DMS53 treated with DMSO at 0.1 percent for 48 hours (cell line): ENCODE results near the gene KRT81.
"Not testable (repeated sequence)": the region's sequence is repeated elsewhere in the genome, so short reads cannot be mapped to it uniquely, and the experiment has no call there.

Experiments used
- DNase-seq: peaks from one replicate; lab custom pipeline; 2025; ENCODE audit not compliant: unreplicated experiment; lab: John Stamatoyannopoulos, UW

Gene KRT81

DNA sequence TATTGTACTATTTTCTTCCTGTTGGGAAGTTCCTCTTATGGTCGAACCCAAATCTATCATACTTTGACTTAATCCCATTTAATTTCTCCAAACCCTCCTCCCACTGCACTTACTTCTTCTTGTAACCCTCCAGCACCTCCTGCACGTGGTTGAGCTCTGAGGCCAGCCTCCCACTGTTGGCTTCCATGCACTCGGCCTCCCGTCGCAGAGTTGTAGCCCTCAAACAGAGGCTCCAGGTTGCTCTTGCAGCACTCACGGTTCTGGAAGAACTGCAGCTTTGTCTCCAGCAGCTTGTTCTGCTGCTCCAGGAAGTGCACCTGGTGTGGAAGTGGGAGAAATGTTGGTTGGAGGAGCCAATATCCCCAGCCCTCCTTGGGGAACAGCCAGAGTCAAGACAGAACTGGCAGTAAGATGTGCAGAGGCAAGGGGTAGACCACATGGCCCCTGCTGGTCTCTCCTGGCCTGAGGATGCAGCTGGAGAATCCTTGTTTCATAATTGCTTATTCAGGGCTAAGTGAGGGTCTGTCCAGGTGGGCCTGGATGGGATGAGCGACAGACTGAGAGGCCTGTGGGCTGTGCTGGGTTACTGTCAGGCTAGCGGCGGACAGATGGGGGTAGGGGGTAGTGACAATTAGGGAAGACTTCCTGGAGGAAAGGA is 35.3 kb downstream of the KRT81 start:
- DNase-seq, result no peak

DNA sequence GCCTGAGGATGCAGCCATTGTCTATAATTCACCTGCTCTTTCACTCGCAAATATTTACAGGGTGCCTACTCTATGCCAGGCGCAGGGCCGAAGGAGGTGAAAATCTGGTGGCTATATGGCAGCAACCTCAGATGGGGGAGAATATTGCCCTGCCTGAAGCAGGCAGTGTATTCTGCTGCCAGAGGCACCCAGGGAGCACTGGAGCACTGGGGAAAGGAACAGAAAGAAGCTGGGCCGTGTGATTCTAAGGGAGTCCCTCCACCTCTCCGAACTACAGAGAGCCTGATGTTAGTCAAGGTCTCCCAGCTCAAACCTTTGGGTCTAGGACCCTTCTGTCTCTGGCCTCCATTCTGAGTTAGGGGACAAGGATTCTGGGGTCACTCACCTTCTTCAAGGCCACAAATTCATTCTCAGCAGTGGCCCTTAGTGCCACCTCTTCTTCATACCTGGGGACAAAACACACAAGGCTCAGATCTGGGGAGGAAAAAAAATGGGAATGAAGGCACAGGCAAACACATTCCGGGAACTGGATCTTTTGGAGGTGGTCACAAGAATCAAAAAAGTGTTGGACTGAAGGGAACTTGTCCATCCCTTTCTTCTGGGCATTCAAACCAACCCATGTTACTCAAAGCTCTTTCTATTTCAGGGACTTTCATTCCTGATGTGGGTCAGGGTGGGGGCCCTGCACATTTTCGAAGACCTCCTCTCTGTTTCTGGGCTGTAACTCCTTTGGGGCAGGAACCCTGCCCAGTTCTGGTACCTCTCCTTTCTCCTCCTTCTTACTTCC is 36.2 kb downstream of the KRT81 start:
- DNase-seq, result no peak

DNA sequence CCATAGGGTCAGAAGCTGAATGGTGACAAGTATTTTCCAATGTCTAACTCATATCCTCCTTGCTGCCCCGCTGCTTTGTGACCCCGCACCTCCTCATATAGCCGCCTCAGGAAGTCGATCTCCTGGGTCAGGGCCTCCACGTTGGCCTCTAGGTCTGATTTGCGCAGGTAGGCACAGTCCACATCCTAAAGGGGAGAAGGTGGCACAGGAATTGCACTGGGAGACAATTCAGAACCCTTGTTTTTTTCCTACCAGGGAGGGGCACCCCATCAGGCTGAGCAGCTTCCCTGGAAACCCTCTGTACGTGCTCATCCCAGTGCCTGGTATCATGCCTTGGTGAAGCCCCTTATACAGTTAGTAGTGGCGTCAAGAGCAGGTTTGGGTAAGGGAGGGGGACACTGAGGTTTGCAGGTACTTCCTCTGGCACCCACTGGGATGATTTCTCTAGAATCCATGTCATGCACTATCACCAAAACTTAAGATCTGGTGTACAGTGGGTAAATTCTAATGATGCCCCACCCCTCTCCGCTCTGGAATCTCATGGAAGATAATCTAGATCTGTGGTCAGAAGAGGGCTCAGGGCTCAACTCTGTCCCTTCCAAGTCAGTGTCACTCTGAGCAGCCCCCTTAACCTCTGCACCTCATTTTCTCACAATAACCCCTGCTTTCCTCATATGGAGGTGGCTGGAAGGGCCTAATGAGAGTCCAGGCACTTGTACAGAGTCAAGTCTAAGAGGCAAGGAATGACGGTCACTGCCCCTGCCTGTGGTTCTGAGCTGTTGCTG is 37.0 kb downstream of the KRT81 start:
- no peak for DNase-seq

DNA sequence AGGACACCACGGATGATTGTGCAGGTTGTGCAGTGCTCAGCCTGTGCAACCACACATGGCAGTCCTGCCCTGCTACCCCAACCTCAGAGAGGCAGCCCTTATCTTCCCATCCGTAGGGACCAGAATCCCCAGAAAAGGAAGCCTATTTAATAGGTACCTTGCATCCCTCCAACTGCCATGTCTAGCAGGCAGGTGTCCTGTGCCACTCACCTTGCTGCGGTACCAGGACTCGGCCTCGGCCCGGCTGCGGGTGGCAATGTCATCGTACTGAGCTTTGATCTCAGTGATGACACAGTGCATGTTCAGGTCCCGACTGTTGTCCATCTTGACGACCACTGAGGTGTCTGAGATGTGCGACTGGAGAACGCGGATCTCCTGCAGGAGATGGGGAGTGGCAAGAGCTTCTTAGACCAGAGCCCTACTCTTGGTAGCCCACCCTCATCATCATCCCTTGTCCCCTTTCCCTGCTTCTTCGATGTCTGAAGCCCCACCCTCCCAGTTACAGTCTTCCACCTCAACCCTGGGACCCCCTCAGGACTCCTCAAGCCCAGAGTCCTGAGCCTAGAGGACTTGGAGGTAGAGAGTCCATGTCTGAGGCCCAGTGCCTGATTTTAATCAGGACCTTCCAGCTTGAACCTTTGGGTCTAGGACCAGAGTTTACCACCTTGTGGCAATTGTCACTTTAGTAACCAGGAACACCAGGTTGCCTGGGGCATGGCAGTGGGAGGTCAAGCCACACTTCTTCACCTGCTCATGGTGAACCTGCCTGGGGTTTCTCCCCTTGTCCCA is 37.7 kb downstream of the KRT81 start:
- no peak for DNase-seq

DNA sequence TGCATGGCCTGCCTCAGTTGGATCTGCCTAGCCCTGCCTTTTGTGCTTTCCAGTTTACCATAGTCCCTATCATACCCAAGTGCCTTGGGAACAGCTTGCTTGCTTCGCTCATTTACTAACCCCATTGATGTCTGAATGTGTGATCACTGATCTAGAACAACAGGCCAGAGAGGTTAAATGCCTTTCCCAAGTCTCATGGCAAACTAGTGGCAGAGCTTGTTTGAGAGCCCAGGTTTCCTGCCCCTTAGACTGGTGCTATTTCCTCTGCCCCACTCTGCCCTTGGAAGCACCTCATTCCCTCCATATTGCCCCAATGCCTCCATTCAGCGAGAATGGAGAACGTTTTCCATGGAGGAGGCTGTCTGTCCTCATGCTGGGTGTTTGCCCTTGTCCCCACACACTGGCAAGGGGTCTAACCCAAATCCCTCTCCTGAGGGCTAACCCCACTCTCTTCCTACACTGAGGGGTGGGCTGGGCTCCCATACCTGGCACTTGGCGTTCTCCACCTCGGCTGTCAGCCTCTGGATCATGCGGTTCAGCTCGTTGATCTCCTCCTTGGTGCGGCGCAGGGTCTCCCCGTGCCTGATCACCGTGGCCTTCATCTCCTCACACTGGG is 38.5 kb downstream of the KRT81 start:
- no peak for DNase-seq

DNA sequence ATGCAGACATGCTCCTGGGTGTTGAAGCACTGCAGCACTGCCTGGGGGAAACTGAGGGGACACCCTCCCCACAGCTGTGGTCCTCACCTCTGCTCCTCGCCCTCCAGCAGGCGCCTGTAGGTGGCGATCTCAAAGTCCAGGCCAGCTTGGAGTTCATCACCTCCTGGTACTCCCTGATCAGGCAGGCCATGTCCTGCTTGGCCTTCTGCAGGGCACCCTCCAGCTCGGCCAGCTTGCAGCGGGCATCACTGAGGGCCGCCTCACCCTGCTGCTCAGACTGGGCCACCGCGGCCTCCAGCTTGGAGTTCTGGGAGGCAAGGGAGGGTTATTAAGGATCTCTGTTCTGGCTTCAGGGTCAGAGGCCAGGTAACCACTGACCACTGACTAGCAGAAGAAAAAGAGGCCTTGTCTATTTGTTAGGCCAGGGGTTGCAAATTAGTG is 39.1 kb downstream of the KRT81 start:
- not testable (repeated sequence) for DNase-seq

DNA sequence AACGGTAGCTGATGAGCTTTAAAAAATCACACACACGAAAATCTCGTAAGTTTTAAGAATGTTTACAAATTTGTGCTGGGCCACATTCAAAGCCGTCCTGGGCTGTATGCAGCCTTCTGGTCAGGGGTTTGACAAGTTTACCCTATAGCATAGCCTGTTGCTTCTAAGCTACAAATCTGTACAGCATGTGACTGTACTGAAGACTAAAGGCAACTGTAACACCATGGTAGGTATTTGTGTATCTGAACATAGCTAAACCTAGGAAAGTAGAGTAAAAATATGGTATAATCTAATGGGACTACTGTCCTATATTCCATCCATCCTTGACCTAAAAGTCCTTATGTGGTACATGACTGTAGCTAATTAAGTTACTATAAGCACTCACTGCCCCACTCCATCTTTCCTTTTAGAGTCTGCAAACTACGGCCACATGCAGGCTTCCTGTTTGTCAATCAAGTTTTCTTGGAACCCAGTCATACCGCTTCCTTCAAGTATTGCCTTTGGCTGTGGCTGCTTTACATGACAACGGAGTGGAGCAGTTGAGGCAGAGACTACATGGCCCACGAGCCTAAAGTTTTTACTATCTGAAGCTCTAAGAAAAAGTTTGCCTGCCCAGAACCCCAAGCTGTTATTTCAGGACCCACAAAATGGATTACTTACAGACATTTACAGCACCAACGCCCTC is 39.8 kb downstream of the KRT81 start:
- DNase-seq, result no peak

DNA sequence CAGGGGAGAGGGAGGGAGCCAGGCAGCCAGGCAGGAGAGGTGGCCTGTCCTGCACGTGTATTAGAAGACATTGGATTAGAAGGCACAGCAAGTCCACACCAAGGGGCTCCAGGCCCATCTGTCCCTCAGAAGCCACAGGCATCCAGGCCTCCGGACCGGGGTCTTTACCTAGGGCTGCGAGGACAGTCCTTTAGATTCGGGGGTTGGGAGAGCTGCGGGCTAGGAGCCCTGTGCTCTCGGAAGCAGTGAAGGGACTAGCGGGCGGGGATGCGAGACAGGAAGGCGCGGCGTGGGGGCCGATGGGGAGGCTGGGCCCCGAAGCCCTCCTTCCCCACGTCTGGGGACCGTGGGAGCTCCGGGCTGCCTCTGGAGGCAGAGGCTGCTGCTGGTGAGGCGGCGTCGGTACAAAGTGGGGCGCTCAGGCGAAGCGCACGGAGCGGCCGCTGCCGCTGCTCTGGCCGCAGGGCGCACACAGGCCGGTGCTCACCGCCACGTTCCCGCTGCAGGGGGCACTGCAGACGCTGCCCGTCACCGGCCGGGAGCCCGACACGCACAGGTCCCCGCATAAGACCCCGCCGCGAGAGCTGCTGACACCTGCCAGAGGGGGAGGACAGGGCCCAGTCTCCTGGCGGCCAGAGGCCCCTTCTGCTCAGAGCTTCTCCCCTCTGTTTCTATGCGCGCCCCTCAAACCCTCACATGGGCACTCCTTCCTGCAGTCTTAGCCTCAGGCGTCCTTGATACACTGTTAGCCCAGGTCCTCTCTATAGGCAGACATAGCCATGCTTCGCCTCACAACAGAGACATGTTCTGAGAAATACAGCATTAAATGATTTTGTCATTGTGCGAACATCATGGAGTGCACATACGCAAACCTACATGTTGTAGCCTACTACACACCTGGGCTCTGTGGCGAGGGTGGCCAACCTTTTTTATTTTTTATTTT is 41.0 kb downstream of the KRT81 start:
- no peak for DNase-seq

DNA sequence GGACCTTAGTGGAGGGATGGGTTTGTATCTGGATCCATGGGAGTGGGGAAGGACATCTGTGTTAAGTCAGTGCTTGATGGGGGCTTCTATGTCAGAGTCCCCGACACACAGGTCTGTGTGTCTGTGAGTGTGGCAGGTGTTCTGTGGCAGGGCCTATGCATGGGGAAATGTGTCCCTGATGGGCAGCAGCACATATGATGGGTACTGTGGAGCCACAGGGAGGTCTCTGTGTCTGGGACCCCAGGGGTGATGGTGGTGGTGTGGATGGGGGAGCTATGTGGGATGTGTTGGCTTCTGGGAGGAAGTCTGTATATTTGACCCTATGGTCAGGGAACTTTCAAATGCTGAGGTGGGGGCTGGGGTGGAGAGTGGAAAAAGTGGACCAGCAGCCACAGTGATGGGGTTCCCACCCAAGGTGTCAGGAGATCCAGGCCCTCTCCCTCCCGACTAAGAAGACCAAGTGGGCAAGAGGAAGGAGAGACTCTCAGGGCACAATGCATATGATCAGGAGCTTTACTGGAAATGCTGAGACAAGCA is 41.8 kb downstream of the KRT81 start:
- DNase-seq, result no peak

DNA sequence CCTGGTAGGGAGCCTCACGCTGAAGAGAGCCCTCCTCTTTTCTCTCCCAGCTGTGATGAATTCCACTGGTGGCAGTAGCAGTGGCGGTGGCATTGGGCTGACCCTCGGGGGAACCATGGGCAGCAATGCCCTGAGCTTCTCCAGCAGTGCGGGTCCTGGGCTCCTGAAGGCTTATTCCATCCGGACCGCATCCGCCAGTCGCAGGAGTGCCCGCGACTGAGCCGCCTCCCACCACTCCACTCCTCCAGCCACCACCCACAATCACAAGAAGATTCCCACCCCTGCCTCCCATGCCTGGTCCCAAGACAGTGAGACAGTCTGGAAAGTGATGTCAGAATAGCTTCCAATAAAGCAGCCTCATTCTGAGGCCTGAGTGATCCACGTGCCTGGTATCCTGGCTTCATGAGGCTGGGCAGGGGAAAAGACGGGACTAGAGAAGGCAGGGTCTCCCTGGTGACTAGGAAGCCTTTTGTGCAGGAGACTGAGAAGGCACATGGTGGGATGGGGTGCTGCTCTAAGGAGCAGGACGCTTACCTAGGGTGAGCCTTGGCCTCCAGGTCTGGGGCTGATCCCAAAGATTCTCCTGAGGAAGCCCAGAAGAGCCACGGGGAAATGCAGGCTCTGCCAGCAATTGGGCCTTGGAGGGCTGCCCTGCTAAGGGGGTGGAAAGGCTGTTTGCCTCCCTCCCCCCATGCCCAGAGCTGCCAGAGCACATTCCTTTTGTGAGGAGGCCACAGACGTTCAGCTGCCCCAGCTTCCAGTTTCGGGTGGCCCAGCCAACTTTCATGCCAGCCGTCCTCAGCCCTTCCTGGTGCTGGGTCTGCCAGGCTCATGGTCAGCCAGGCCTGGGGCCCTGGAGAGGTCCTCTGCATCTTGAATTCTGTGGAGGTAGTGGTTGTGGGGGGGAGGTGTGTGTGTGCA is 42.5 kb downstream of the KRT81 start:
- DNase-seq, result no peak

DNA sequence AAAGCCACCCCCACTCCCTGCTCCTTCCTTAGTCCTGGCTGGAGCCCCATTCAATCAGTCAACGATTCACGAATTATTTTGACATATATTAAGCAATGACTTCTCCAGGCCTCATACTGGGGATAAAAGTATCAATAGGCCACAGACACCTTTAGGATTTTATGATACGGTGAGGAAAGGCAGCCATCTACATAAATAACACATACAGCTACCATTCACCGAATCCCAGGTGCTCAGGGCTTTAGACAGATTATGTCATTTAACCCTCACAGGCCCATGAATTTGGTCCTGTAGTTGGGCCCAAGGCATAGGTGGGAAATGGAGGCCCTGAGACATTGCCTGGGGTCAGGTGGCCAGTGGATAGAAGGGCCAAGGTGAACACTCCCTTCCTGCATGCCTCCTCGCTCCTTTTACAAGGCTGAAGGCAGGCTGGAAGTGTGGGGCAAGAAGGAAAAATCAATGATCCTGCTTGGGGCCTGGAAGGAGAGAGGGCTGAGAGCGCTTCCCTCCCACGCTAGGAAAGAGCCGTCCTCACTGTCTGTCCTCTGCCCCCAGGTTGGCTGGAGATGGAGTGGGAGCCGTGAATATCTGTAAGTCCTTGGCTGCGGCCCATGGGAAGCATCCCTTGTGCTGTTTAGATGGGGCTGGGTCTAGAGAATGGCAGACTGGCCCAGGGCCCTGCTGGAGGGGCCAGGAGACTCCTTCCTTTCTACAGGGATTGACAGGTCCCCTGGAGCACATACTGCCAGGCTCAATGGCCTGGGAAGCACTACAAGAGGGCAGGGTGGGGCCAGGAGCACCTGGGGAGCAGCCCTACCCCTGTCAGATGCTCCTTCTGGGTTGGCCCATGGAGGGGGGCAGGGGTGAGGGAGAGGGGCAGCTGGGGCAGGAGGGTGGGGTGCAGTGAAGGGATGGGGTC is 43.5 kb downstream of the KRT81 start:
- no peak for DNase-seq

DNA sequence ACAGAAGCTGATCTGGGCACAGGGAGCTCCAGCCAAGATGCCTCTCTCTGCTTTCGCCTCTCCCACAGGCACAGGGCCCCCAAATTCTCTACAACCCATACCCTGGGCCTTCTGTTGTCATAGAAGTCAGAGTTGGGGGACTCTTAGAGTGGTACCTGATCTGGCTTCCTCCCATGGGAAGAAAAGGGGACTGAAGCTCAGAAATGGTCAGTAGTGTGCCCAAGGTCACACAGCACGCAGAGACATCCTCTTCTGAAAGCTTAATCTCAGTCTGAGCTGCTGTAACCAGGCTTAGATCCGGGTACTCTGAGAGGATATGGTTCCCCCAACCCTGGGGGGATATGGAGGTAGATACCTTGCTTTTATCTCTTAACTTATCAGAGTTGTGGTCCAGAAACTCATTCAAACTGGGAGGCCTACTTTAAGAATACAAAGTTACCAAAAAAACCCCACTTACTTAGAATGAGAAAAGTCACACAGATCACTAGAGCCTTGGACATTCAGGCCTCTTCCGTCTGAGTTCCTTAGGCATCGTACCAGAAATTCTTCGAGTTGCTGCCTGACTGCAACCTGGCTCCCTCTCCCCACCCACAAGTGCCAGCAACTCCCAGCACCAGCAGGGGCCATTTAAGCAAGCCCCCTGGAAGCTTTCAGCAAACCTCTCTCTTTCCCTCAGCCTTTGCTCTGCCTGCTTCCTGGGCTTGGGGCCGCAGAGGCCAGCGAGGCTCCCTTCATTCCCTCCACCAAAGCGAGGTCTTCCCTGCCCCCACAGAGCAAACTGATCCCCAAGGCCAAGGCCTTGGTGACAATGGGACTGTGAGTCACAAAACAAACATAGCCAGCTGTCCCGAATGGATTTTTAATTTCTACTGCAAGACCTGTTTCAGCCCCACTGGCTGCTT is 44.4 kb downstream of the KRT81 start:
- DNase-seq, result peak; percentile 99

DNA sequence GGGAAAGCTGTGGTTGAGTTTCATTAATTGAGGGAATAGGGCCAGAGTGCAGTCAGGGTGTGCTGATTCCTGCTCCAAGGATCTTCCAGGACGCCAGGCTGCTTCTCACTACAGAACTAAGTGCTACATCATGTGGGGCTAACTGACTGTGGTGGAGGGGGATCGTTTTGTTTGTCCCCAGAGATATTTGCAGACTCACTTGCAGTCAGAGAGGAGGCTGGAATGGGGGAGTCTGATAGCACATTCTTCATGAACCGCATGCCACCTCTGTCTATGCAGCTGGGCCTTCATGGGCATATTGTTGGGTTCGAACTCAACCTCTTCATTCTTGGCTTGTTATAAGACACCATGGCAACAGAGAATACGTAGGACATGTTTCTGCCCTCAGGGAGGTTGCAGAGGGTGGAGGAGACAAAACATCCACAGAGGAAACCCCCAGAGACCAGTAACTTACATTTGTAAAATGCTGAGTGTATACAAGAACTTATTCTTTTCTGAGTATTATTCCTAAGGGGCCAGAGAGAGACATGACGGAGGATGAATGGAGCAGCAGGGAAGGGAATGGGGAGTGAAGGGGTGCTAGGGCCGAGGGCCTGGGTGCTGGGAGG is 45.3 kb downstream of the KRT81 start:
- DNase-seq, result no peak

DNA sequence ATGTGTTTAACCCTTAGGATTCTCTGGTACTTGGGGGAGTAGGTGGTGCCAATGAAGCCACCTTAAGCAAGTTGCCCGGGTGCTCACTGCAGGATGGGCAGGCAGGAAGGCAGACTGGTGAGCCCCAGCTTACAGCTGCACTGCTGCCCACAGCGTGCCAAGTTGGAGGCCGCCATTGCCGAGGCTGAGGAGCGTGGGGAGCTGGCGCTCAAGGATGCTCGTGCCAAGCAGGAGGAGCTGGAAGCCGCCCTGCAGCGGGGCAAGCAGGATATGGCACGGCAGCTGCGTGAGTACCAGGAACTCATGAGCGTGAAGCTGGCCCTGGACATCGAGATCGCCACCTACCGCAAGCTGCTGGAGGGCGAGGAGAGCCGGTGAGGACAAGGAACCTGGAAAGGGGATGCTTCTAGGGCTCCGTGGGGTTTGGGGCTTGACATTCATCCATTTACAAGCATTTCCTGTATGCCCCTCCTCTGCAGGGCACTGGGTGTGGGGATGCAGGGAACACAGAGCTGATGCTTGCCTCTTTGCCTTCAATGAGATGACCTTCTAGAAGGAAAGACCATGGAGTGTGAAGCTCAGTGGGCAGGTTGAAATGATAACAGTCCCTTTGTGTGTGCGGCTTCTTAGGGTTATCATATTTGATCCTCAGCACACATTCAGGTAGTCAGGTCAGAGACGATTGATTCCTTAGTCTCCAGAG is 45.9 kb downstream of the KRT81 start:
- DNase-seq, result no peak

DNA sequence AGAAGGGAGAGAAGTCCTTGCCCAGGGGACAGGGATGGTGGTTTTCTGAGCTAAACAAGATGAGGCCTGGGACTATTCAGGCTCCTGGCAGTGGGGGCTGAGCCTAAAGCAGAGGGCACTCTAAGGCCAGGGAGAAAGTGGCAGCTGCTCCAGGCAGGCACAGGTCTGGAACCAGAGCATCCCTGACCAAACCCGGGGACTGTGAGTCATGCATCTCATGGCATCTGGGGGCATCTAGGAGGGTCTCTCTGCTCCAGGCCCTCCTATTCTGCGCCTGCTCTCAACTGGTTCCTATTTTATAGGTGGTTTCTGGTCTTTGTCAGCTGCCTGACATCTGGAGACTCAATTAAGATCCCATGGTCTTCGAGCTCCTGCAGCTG is 46.7 kb downstream of the KRT81 start:
- DNase-seq, result peak; percentile 55
